ENCODE results near the gene CASZ1.

DNA sequence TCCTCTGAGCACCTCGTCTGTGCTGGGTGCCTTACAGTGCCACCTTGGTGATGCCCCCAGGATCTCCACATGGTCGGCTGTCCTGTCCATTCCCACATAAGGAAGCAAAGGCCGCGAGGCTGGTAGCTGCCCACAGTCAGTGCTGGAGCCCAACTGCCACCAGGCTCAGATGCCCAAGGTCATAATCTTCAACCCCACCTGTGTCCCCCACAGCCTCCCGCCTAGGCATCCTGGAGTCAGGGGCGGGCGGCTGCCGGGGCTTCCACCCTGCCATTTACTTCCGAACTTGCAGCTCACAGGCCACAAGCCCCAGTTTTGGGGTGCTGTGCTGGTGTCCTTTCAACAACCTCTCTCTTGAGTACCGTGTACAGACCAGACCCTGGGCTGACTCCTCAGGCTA lies 126.3 kb downstream of the CASZ1 start:
- TF ChIP-seq, protein P1, sequence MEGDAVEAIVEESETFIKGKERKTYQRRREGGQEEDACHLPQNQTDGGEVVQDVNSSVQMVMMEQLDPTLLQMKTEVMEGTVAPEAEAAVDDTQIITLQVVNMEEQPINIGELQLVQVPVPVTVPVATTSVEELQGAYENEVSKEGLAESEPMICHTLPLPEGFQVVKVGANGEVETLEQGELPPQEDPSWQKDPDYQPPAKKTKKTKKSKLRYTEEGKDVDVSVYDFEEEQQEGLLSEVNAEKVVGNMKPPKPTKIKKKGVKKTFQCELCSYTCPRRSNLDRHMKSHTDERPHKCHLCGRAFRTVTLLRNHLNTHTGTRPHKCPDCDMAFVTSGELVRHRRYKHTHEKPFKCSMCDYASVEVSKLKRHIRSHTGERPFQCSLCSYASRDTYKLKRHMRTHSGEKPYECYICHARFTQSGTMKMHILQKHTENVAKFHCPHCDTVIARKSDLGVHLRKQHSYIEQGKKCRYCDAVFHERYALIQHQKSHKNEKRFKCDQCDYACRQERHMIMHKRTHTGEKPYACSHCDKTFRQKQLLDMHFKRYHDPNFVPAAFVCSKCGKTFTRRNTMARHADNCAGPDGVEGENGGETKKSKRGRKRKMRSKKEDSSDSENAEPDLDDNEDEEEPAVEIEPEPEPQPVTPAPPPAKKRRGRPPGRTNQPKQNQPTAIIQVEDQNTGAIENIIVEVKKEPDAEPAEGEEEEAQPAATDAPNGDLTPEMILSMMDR (IDR thresholded peaks at IDR 0.05), result no peak
- no peak for TF ChIP-seq ZFX (IDR thresholded peaks at IDR 0.05; ENCODE audit: borderline replicate concordance)
